GM23338 (cell line): Measurements from ENCODE around the gene UST. TPM values are rescaled to one million over a fixed set of nuclear protein-coding genes. Genes with fewer than 3 reads are reported as not detected.

Experiments
- ATAC-seq: fragments of 200-7000 bp; cut with Tn5 transposase; 3 replicates; pipeline ENCODE4 v1.9.1; 2020
- DNase-seq: peaks from one replicate; pipeline ENCODE4 v3.0.0-alpha.2; 2015; ENCODE audit warnings: low spot score
- H2AFZ ChIP-seq: fragments of 200-600 bp; sonication (generic); 2 replicates; pipeline ENCODE4 v1.8.0; 2016; ENCODE audit warnings: antibody characterized with exemption, mild to moderate bottlenecking, moderate library complexity
- H3F3A ChIP-seq: fragments of 200-600 bp; sonication (generic); replicated peaks from 2 replicates; pipeline ENCODE4 v1.8.0; 2017; ENCODE audit warnings: antibody characterized with exemption, mixed run types, low read depth
- H3K27ac ChIP-seq: fragments of 200-600 bp; sonication (generic); 2 replicates; pipeline ENCODE4 v1.6.1; 2016; ENCODE audit warnings: low read depth
- H3K27me3 ChIP-seq: fragments of 200-600 bp; sonication (generic); 2 replicates; pipeline ENCODE4 v1.8.0; 2016; ENCODE audit warnings: mild to moderate bottlenecking, mixed run types, moderate library complexity; ENCODE audit not compliant: insufficient read depth
- H3K36me3 ChIP-seq: fragments of 200-600 bp; sonication (generic); 2 replicates; pipeline ENCODE4 v1.8.0; 2016; ENCODE audit warnings: mild to moderate bottlenecking; ENCODE audit not compliant: insufficient read depth
- H3K4me1 ChIP-seq: fragments of 200-600 bp; sonication (generic); 2 replicates; pipeline ENCODE4 v1.8.0; 2016; ENCODE audit warnings: mild to moderate bottlenecking, moderate library complexity; ENCODE audit not compliant: insufficient read depth
- H3K4me2 ChIP-seq: fragments of 200-600 bp; sonication (generic); 2 replicates; pipeline ENCODE4 v1.7.1; 2017; ENCODE audit warnings: mixed run types
- H3K4me3 ChIP-seq: fragments of 200-600 bp; sonication (generic); 2 replicates; pipeline ENCODE4 v1.6.1; 2016; ENCODE audit warnings: mixed run types
- H3K79me2 ChIP-seq: fragments of 200-600 bp; sonication (generic); replicated peaks from 2 replicates; pipeline ENCODE4 v1.8.0; 2017; ENCODE audit warnings: mild to moderate bottlenecking; ENCODE audit not compliant: insufficient read depth
- H3K9me2 ChIP-seq: fragments of 200-600 bp; sonication (generic); 2 replicates; pipeline ENCODE4 v1.8.0; 2017; ENCODE audit not compliant: insufficient read depth
- H4K20me1 ChIP-seq: fragments of 200-600 bp; sonication (generic); replicated peaks from 2 replicates; pipeline ENCODE4 v1.8.0; 2017; ENCODE audit warnings: mild to moderate bottlenecking; ENCODE audit not compliant: insufficient read depth
- H3K27ac Mint-ChIP-seq: 2 replicates; pipeline ENCODE4 v1.8.0; 2020; ENCODE audit warnings: inconsistent platforms, mild to moderate bottlenecking, moderate library complexity, mixed read lengths
- H3K27me3 Mint-ChIP-seq: 3 replicates; pipeline ENCODE4 v1.8.0; 2022; ENCODE audit warnings: low read depth, mild to moderate bottlenecking, moderate library complexity, mixed read lengths, inconsistent platforms; ENCODE audit not compliant: insufficient read depth, poor library complexity
- H3K36me3 Mint-ChIP-seq: 3 replicates; pipeline ENCODE4 v1.8.0; 2021; ENCODE audit warnings: low read depth, mild to moderate bottlenecking, inconsistent platforms, moderate library complexity, mixed read lengths
- H3K4me1 Mint-ChIP-seq: 3 replicates; pipeline ENCODE4 v1.8.0; 2020; ENCODE audit warnings: mild to moderate bottlenecking, inconsistent platforms, mixed read lengths
- H3K4me3 Mint-ChIP-seq: 3 replicates; pipeline ENCODE4 v1.8.0; 2021; ENCODE audit warnings: moderate library complexity, mild to moderate bottlenecking, inconsistent platforms, mixed read lengths
- H3K9me3 Mint-ChIP-seq: 3 replicates; pipeline ENCODE4 v1.8.0; 2020; ENCODE audit warnings: moderate library complexity, mild to moderate bottlenecking, inconsistent platforms, mixed read lengths
- CREB1 ChIP-seq: fragments of 250-450 bp; sonication (Bioruptor Pico); IDR thresholded peaks from 2 replicates; pipeline ENCODE4 v1.5.0; 2020; ENCODE audit warnings: low read depth, mild to moderate bottlenecking, moderate library complexity
- JUNB ChIP-seq: IDR thresholded peaks from one replicate; pipeline ENCODE4 v1.6.1; 2016; ENCODE audit warnings: antibody characterized with exemption; ENCODE audit not compliant: unreplicated experiment
- NANOG ChIP-seq: IDR thresholded peaks from 2 replicates; pipeline ENCODE4 v1.6.1; 2016; ENCODE audit warnings: antibody characterized with exemption, borderline replicate concordance
- STAT1 ChIP-seq: IDR thresholded peaks from one replicate; pipeline ENCODE4 v1.6.1; 2016; ENCODE audit warnings: antibody characterized with exemption; ENCODE audit not compliant: unreplicated experiment
- ZNF114 ChIP-seq: fragments of 250-450 bp; sonication (Bioruptor Pico); IDR thresholded peaks from 2 replicates; pipeline ENCODE4 v1.5.0; 2020; ENCODE audit warnings: mild to moderate bottlenecking, moderate library complexity
- ZNF331 ChIP-seq: fragments of 250-450 bp; sonication (Bioruptor Pico); IDR thresholded peaks from 2 replicates; pipeline ENCODE4 v1.5.0; 2020; ENCODE audit warnings: low read depth, mild to moderate bottlenecking, moderate library complexity
- polyA plus RNA-seq: library from polyadenylated mRNA; unstranded; fragments of >200 nt; fragmentation: Nextera tagmentation; extraction: Ambion mirVana; gene quantifications from 2 replicates; pipeline ENCODE4 v1.2.1, GENCODE V29; 2016
- total RNA-seq: library from RNA; depleted of rRNA; stranded (reverse); fragments of >200 nt; shearing (Covaris generic); gene quantifications from 2 replicates; pipeline ENCODE4 v1.2.3, GENCODE V29; 2014
- TF ChIP-seq, protein P1 (sequence below), 2 experiments: fragments of 200-600 bp in 1 of 2; sonication (generic) in 1 of 2; conservative IDR thresholded peaks; 2 replicates each; pipeline versions ENCODE4 v1.5.1 to v1.6.1; 2016 to 2017; ENCODE audit warnings: antibody characterized with exemption in 2 of 2, low read depth in 2 of 2, mild to moderate bottlenecking in 2 of 2, moderate library complexity in 1 of 2
- TF ChIP-seq, protein P2 (sequence below): IDR thresholded peaks from 2 replicates; pipeline ENCODE4 v1.6.1; 2016; ENCODE audit warnings: antibody characterized with exemption
- TF ChIP-seq, protein P3 (sequence below): fragments of 250-450 bp; sonication (Bioruptor Pico); IDR thresholded peaks from 2 replicates; pipeline ENCODE4 v1.5.0; 2020; ENCODE audit warnings: mild to moderate bottlenecking, moderate library complexity

Gene UST
- total and polyA plus RNA-seq, 2 experiments from 2014 or later: 12.6 to 33.0 TPM

DNA sequence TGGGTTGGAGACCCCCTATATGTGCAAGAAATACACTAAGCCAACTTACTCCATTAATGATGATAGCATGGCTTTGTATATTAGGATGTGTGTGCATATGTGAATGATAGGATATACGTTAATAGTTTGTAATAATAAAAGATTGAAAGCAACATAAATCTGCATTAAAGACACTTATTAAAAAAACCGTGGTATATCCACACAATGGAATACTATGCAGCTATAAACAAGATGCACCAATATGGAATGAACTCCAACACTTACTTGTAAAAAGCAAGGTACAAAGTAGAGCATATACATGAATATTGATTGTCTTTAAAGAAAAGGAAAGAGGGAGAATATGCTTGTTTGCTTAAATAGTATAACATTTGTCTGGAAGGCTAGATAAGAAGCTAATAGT, 68.0 kb downstream of the UST start:
- Histone ChIP-seq H3K27me3 (no peaks in the 10 kb centered on the region), H3K9me2 (no peaks in the 10 kb centered on the region), H2AFZ (no peak overlapping the region), H3K36me3 (peaks cover 4% of the 10 kb centered on the region; the same call in 1 of the 2 replicates), H3K27ac (no peak overlapping the region), H3K4me1 (peaks cover 36% of the 10 kb centered on the region), H3K4me3 (no peak overlapping the region), H3K4me2 (no peak overlapping the region), H4K20me1 (no peaks in the 10 kb centered on the region; the same call in 1 of the 2 replicates), H3K79me2 (peaks cover 84% of the 10 kb centered on the region), H3F3A (no peaks in the 10 kb centered on the region; the same call in 1 of the 2 replicates)
- Mint-ChIP-seq H3K4me1 (peaks cover 45% of the 10 kb centered on the region), H3K27ac (no peak overlapping the region), H3K4me3 (no peak overlapping the region), H3K9me3 (peaks cover 31% of the 10 kb centered on the region), H3K36me3 (peaks cover 50% of the 10 kb centered on the region), H3K27me3 (peaks cover 8% of the 10 kb centered on the region)
- no peak for DNase-seq
- ATAC-seq: no peak
- TF ChIP-seq CREB1 (no peak), STAT1 (no peak), ZNF114 (no peak), ZNF331 (no peak), NANOG (no peak), JUNB (no peak)
- TF ChIP-seq, protein P1, sequence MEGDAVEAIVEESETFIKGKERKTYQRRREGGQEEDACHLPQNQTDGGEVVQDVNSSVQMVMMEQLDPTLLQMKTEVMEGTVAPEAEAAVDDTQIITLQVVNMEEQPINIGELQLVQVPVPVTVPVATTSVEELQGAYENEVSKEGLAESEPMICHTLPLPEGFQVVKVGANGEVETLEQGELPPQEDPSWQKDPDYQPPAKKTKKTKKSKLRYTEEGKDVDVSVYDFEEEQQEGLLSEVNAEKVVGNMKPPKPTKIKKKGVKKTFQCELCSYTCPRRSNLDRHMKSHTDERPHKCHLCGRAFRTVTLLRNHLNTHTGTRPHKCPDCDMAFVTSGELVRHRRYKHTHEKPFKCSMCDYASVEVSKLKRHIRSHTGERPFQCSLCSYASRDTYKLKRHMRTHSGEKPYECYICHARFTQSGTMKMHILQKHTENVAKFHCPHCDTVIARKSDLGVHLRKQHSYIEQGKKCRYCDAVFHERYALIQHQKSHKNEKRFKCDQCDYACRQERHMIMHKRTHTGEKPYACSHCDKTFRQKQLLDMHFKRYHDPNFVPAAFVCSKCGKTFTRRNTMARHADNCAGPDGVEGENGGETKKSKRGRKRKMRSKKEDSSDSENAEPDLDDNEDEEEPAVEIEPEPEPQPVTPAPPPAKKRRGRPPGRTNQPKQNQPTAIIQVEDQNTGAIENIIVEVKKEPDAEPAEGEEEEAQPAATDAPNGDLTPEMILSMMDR (conservative IDR thresholded peaks at IDR 0.05; ENCODE audit: low read depth in 2 of 2): no peak
- TF ChIP-seq, protein P2, sequence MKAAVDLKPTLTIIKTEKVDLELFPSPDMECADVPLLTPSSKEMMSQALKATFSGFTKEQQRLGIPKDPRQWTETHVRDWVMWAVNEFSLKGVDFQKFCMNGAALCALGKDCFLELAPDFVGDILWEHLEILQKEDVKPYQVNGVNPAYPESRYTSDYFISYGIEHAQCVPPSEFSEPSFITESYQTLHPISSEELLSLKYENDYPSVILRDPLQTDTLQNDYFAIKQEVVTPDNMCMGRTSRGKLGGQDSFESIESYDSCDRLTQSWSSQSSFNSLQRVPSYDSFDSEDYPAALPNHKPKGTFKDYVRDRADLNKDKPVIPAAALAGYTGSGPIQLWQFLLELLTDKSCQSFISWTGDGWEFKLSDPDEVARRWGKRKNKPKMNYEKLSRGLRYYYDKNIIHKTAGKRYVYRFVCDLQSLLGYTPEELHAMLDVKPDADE: no peak
- TF ChIP-seq, protein P3, sequence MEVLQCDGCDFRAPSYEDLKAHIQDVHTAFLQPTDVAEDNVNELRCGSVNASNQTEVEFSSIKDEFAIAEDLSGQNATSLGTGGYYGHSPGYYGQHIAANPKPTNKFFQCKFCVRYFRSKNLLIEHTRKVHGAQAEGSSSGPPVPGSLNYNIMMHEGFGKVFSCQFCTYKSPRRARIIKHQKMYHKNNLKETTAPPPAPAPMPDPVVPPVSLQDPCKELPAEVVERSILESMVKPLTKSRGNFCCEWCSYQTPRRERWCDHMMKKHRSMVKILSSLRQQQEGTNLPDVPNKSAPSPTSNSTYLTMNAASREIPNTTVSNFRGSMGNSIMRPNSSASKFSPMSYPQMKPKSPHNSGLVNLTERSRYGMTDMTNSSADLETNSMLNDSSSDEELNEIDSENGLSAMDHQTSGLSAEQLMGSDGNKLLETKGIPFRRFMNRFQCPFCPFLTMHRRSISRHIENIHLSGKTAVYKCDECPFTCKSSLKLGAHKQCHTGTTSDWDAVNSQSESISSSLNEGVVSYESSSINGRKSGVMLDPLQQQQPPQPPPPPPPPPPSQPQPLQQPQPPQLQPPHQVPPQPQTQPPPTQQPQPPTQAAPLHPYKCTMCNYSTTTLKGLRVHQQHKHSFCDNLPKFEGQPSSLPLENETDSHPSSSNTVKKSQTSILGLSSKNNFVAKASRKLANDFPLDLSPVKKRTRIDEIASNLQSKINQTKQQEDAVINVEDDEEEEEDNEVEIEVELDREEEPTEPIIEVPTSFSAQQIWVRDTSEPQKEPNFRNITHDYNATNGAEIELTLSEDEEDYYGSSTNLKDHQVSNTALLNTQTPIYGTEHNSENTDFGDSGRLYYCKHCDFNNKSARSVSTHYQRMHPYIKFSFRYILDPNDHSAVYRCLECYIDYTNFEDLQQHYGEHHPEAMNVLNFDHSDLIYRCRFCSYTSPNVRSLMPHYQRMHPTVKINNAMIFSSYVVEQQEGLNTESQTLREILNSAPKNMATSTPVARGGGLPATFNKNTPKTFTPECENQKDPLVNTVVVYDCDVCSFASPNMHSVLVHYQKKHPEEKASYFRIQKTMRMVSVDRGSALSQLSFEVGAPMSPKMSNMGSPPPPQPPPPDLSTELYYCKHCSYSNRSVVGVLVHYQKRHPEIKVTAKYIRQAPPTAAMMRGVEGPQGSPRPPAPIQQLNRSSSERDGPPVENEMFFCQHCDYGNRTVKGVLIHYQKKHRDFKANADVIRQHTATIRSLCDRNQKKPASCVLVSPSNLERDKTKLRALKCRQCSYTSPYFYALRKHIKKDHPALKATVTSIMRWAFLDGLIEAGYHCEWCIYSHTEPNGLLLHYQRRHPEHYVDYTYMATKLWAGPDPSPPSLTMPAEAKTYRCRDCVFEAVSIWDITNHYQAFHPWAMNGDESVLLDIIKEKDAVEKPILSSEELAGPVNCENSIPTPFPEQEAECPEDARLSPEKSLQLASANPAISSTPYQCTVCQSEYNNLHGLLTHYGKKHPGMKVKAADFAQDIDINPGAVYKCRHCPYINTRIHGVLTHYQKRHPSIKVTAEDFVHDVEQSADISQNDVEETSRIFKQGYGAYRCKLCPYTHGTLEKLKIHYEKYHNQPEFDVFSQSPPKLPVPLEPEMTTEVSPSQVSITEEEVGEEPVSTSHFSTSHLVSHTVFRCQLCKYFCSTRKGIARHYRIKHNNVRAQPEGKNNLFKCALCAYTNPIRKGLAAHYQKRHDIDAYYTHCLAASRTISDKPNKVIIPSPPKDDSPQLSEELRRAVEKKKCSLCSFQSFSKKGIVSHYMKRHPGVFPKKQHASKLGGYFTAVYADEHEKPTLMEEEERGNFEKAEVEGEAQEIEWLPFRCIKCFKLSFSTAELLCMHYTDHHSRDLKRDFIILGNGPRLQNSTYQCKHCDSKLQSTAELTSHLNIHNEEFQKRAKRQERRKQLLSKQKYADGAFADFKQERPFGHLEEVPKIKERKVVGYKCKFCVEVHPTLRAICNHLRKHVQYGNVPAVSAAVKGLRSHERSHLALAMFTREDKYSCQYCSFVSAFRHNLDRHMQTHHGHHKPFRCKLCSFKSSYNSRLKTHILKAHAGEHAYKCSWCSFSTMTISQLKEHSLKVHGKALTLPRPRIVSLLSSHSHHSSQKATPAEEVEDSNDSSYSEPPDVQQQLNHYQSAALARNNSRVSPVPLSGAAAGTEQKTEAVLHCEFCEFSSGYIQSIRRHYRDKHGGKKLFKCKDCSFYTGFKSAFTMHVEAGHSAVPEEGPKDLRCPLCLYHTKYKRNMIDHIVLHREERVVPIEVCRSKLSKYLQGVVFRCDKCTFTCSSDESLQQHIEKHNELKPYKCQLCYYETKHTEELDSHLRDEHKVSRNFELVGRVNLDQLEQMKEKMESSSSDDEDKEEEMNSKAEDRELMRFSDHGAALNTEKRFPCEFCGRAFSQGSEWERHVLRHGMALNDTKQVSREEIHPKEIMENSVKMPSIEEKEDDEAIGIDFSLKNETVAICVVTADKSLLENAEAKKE: no peak
